Lower lobe of right lung (tissue), 2 donors: Measurements from ENCODE around the gene GNAI1. TPM values are rescaled to one million over a fixed set of nuclear protein-coding genes. Genes with fewer than 3 reads are reported as not detected.

ENCODE experiments used
- ATAC-seq, 2 donors: fragments of 200-7000 bp; cut with Tn5 transposase; one replicate each; pipeline ENCODE4 v1.9.1; 2020 to 2022; ENCODE audit warnings: mild to moderate bottlenecking in 2 of 2, moderate library complexity in 2 of 2
- DNase-seq: peaks from one replicate; pipeline ENCODE4 v3.0.0-alpha.2; 2020
- H3K27ac ChIP-seq: fragments of 200-600 bp; one replicate; pipeline ENCODE4 v1.8.0; 2022
- H3K27me3 ChIP-seq: fragments of 200-600 bp; one replicate; pipeline ENCODE4 v1.8.0; 2022; ENCODE audit warnings: low read depth
- H3K36me3 ChIP-seq: fragments of 200-600 bp; one replicate; pipeline ENCODE4 v1.8.0; 2022; ENCODE audit warnings: mild to moderate bottlenecking
- H3K4me1 ChIP-seq: fragments of 200-600 bp; one replicate; pipeline ENCODE4 v1.8.0; 2022
- H3K4me3 ChIP-seq: fragments of 200-600 bp; one replicate; pipeline ENCODE4 v1.8.0; 2022; ENCODE audit warnings: mild to moderate bottlenecking
- H3K9me3 ChIP-seq: fragments of 200-600 bp; one replicate; pipeline ENCODE4 v1.8.0; 2022
- intact Hi-C: fragments of 100-400 bp; cut with DNase I; formaldehyde crosslinking; loops from one replicate; pipeline ENCODE4 v1.11.0; 2022
- total RNA-seq: library from RNA; stranded (reverse); fragmentation: NEBNext Ultra II Directional; extraction: Animal tissue kit (Norgen Biotek cat#: 25700); gene quantifications from one replicate; pipeline ENCODE4 v1.2.1, GENCODE V29; 2021
- TF ChIP-seq, protein P1 (sequence below): fragments of 200-600 bp; IDR thresholded peaks from one replicate; pipeline ENCODE4 v1.8.0; 2022; ENCODE audit warnings: antibody characterized with exemption, mild to moderate bottlenecking
- donor health status: DM: no; HTN: yes; CAD: no; lungs with severe emphysema.

Gene GNAI1
- total RNA-seq, 1 donor from 2014 or later = 32.1 TPM

GRCh38 chr7:80213814-80214213, 79.2 kb downstream of the GNAI1 start:
- Histone ChIP-seq H3K36me3 (peaks cover 6% of the 10 kb centered on the region), H3K27ac (no peak overlapping the region), H3K27me3 (no peaks in the 10 kb centered on the region), H3K4me1 (no peaks in the 10 kb centered on the region), H3K9me3 (no peaks in the 10 kb centered on the region), H3K4me3 (no peak overlapping the region)
- ATAC-seq (no peak), DNase-seq (no peak)
- TF ChIP-seq, protein P1, sequence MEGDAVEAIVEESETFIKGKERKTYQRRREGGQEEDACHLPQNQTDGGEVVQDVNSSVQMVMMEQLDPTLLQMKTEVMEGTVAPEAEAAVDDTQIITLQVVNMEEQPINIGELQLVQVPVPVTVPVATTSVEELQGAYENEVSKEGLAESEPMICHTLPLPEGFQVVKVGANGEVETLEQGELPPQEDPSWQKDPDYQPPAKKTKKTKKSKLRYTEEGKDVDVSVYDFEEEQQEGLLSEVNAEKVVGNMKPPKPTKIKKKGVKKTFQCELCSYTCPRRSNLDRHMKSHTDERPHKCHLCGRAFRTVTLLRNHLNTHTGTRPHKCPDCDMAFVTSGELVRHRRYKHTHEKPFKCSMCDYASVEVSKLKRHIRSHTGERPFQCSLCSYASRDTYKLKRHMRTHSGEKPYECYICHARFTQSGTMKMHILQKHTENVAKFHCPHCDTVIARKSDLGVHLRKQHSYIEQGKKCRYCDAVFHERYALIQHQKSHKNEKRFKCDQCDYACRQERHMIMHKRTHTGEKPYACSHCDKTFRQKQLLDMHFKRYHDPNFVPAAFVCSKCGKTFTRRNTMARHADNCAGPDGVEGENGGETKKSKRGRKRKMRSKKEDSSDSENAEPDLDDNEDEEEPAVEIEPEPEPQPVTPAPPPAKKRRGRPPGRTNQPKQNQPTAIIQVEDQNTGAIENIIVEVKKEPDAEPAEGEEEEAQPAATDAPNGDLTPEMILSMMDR = no peak
- intact Hi-C loops = no loop called here

- Histone ChIP-seq H3K36me3 (peaks cover 13% of the 10 kb centered on the region), H3K27ac (no peak overlapping the region), H3K4me3 (no peak overlapping the region), H3K4me1 (no peaks in the 10 kb centered on the region), H3K27me3 (no peaks in the 10 kb centered on the region), H3K9me3 (no peaks in the 10 kb centered on the region)
- intact Hi-C loops = no loop called here
- TF ChIP-seq, protein P1 = no peak
- DNase-seq (no peak), ATAC-seq (no peak)
Observed at GRCh38 chr7:80215734-80216133, 81.1 kb downstream of the GNAI1 start.

DNA sequence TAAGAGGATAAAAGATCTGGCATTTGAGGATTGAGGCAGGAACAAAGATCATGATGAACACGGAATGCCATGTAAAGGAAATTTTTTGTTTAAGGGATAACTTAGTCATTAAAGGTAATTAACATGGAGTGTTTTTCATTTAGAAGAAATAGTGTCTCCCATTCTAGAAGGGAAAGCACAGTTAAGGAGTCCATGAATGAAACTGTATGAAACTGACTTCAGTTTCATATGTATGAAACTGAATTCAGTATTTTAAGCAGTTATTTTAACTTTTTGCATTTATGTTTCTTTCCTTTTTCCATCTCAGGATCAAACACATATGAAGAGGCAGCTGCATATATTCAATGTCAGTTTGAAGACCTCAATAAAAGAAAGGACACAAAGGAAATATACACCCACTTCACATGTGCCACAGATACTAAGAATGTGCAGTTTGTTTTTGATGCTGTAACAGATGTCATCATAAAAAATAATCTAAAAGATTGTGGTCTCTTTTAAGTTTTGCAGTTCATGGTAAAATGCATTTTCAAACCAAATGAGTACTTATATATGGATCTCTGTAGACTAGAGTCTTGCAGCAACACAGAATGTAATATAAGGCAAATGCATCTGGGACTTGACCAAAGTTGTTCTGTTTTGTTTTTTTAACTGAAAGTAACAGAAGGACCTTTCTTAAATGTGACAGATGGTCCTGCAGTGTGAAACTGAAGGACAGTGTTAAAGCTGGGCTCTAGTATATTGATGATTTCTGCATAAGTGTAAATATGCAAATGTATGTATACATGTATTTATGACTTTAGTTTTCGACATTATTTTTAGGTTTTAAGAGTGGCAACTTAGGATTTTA, 82.6 kb downstream of the GNAI1 start:
- intact Hi-C loops = no loop called here
- H3K4me3 ChIP-seq = no peak overlapping the region
- H3K9me3 ChIP-seq = no peaks in the 10 kb centered on the region
- no peak overlapping the region for H3K27ac ChIP-seq
- DNase-seq (no peak), ATAC-seq (no peak)
- H3K4me1 ChIP-seq = no peaks in the 10 kb centered on the region
- TF ChIP-seq, protein P1 = no peak
- no peaks in the 10 kb centered on the region for H3K27me3 ChIP-seq
- H3K36me3 ChIP-seq = peaks cover 13% of the 10 kb centered on the region

DNA sequence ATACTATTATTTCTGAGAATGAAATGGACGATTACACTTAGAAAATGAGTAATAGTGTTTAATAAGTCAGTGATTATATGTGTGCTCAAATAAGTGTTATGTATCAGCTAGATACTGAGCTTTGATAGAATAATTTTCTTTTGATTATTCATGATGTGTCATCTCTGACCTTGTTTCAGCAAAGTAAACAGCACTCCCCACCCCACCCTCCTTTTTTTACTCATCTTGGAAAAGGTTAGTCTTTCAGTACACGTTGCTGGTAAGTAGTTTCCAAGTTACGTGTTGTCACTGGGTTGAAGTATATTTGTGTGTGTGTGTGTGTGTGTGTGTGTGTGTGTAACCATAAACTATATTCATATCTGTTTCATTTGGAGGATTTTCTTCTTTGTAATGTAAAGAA, 84.1 kb downstream of the GNAI1 start:
- TF ChIP-seq, protein P1 = no peak
- H3K36me3 ChIP-seq = peaks cover 13% of the 10 kb centered on the region
- ATAC-seq (no peak), DNase-seq (no peak)
- intact Hi-C loops = no loop called here
- no peak overlapping the region for H3K27ac ChIP-seq
- H3K27me3 ChIP-seq = no peaks in the 10 kb centered on the region
- no peak overlapping the region for H3K4me3 ChIP-seq
- no peaks in the 10 kb centered on the region for H3K4me1 ChIP-seq
- no peaks in the 10 kb centered on the region for H3K9me3 ChIP-seq

GRCh38 chr7:80220022-80220634, 85.5 kb downstream of the GNAI1 start:
- Histone ChIP-seq H3K9me3 (no peaks in the 10 kb centered on the region), H3K36me3 (peaks cover 13% of the 10 kb centered on the region), H3K4me3 (no peak overlapping the region), H3K4me1 (no peaks in the 10 kb centered on the region), H3K27me3 (no peaks in the 10 kb centered on the region), H3K27ac (no peak overlapping the region)
- intact Hi-C loops = no loop called here
- TF ChIP-seq, protein P1 = no peak
- ATAC-seq (no peak), DNase-seq (no peak)
